Central memory CD8-positive, alpha-beta T cell (primary cell): Measurements from ENCODE around the gene PON3.

ENCODE experiments used
- ATAC-seq: fragments of 150-1000 bp; cut with Tn5 transposase; replicated peaks from 2 replicates; pipeline ENCODE4 v1.10.0; 2022; ENCODE audit warnings: mild to moderate bottlenecking, moderate FRiP score, moderate number of reproducible peaks; ENCODE audit not compliant: poor library complexity, severe bottlenecking; ENCODE audit errors: extremely low read depth
- DNase-seq, 2 donors: peaks; one replicate each; pipeline ENCODE4 v3.0.0; 2021; ENCODE audit warnings: low spot score in 2 of 2
- H3K27ac Mint-ChIP-seq: one replicate; pipeline ENCODE4 v1.8.0; 2022; ENCODE audit warnings: low read depth, mild to moderate bottlenecking, moderate library complexity, mixed read lengths
- H3K27me3 Mint-ChIP-seq: one replicate; pipeline ENCODE4 v1.8.0; 2022; ENCODE audit warnings: mixed read lengths
- H3K36me3 Mint-ChIP-seq: one replicate; pipeline ENCODE4 v1.8.0; 2022; ENCODE audit warnings: mild to moderate bottlenecking, moderate library complexity, mixed read lengths; ENCODE audit not compliant: insufficient read depth
- H3K4me1 Mint-ChIP-seq: one replicate; pipeline ENCODE4 v1.8.0; 2022; ENCODE audit warnings: mixed read lengths
- H3K4me3 Mint-ChIP-seq: one replicate; pipeline ENCODE4 v1.8.0; 2022; ENCODE audit warnings: mild to moderate bottlenecking, moderate library complexity, mixed read lengths
- H3K9me3 Mint-ChIP-seq: one replicate; pipeline ENCODE4 v1.8.0; 2022; ENCODE audit warnings: mixed read lengths

Gene PON3

DNA sequence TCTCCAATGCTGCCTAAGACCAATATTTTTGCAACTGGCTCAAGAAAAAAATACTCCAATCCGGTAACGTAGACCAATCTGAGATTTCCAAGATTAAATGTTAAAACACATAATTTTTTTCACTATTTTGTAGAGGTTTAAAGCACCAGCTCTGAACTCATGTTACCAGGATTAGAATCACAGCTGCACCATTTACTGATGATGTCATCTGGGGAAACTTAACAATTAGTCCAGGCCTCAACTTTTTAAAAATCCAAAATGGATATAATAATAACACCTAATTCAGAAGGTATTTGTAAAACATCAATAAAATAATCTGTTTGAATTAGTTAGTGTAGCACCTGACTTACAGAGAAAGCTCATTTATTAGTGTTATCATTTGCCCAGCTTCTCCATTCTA, 86.2 kb downstream of the PON3 start:
- Mint-ChIP-seq H3K9me3 (no peaks in the 10 kb centered on the region), H3K4me3 (no peak overlapping the region), H3K36me3 (no peaks in the 10 kb centered on the region), H3K27me3 (peaks cover 49% of the 10 kb centered on the region), H3K27ac (no peak overlapping the region), H3K4me1 (no peaks in the 10 kb centered on the region)
- no peak for ATAC-seq
- DNase-seq = no peak
